MCF 10A (cell line): ENCODE data around the gene RPRD2. TPM values are rescaled to one million over a fixed set of nuclear protein-coding genes. Genes with fewer than 3 reads are reported as not detected.

Experiments used
- BruUV-seq: library from RNA; stranded (reverse); fragments of 400-500 nt; replicated peaks from 2 replicates; lab custom pipeline; 2021; lab: Mats Ljungman, UMichigan
- CTCF ChIA-PET: fragments of 300-600 bp; sonication (Branson Sonifier 250); formaldehyde crosslinking; extraction: SDS; loops from one replicate; lab custom pipeline; 2021; ENCODE audit warnings: antibody characterized with exemption, inconsistent platforms; lab: Yijun Ruan, JAX
- POLR2A ChIA-PET: fragments of 300-600, 350-650 bp; sonication (Branson Sonifier 250); formaldehyde crosslinking; extraction: SDS; loops from one replicate; lab custom pipeline; 2020; ENCODE audit warnings: antibody characterized with exemption, inconsistent platforms; lab: Yijun Ruan, JAX
- DNase-seq: peaks from one replicate; pipeline ENCODE4 v3.0.0-alpha.2; 2018; ENCODE audit not compliant: unreplicated experiment
- H3K27ac Mint-ChIP-seq: one replicate; pipeline ENCODE4 v1.8.0; 2022; ENCODE audit warnings: mild to moderate bottlenecking, low read depth, mixed read lengths; ENCODE audit not compliant: unreplicated experiment
- H3K27me3 Mint-ChIP-seq: one replicate; pipeline ENCODE4 v1.8.0; 2022; ENCODE audit warnings: mixed read lengths; ENCODE audit not compliant: insufficient read depth, unreplicated experiment
- H3K36me3 Mint-ChIP-seq: one replicate; pipeline ENCODE4 v1.8.0; 2022; ENCODE audit warnings: mild to moderate bottlenecking, moderate library complexity, mixed read lengths; ENCODE audit not compliant: insufficient read depth, unreplicated experiment
- H3K4me1 Mint-ChIP-seq: one replicate; pipeline ENCODE4 v1.8.0; 2022; ENCODE audit warnings: mixed read lengths; ENCODE audit not compliant: insufficient read depth, unreplicated experiment
- H3K4me3 Mint-ChIP-seq: one replicate; pipeline ENCODE4 v1.8.0; 2022; ENCODE audit warnings: mild to moderate bottlenecking, moderate library complexity, mixed read lengths; ENCODE audit not compliant: unreplicated experiment
- H3K9me3 Mint-ChIP-seq: one replicate; pipeline ENCODE4 v1.8.0; 2022; ENCODE audit warnings: mixed read lengths; ENCODE audit not compliant: unreplicated experiment
- CTCF ChIP-seq: fragments of 200-600 bp; IDR thresholded peaks from one replicate; pipeline ENCODE4 v1.8.0; 2022; ENCODE audit warnings: antibody characterized with exemption, mild to moderate bottlenecking; ENCODE audit not compliant: unreplicated experiment
- intact Hi-C: fragments of 100-400 bp; cut with micrococcal nuclease; formaldehyde crosslinking; loops from 2 replicates; pipeline ENCODE4 v1.14.1; 2022
- total RNA-seq: library from RNA; stranded (reverse); gene quantifications from 2 replicates; pipeline ENCODE4 v1.2.3, GENCODE V29; 2022

Gene RPRD2
- total RNA-seq, 1 experiment from 2014 or later: 35.2 TPM

- intact Hi-C loops: no loop called here
- no peaks in the 10 kb centered on the region for H3K27me3 Mint-ChIP-seq
- DNase-seq: no peak
- no peak overlapping the region for H3K27ac Mint-ChIP-seq
- POLR2A ChIA-PET: no interaction called here
- no peak for TF ChIP-seq CTCF
- H3K4me1 Mint-ChIP-seq: peaks cover 6% of the 10 kb centered on the region
- no peak overlapping the region for H3K4me3 Mint-ChIP-seq
- CTCF ChIA-PET: no interaction called here
- H3K36me3 Mint-ChIP-seq: peaks cover 7% of the 10 kb centered on the region
- BruUV-seq: no TSS peak
- peaks cover 13% of the 10 kb centered on the region for H3K9me3 Mint-ChIP-seq
Measured at GRCh38 chr1:150397392-150398032, 33.6 kb downstream of the RPRD2 start.

GRCh38 chr1:150404465-150404864 is 40.5 kb downstream of the RPRD2 start:
- Mint-ChIP-seq H3K4me1 (peaks cover 22% of the 10 kb centered on the region), H3K36me3 (no peaks in the 10 kb centered on the region), H3K27me3 (no peaks in the 10 kb centered on the region), H3K9me3 (peaks cover 6% of the 10 kb centered on the region), H3K27ac (no peak overlapping the region), H3K4me3 (no peak overlapping the region)
- CTCF ChIA-PET: interaction anchor here (0.5 to 1.0 kb wide), 2 partner anchors 75 to 416 kb away, joined by 3 to 4 read pairs; no protein-coding TSS in a partner anchor
- DNase-seq: no peak
- intact Hi-C loops: no loop called here
- POLR2A ChIA-PET: interaction anchor here (0.7 to 1.7 kb wide), 3 partner anchors 10 to 92 kb away, joined by 3 to 5 read pairs (median 4); no protein-coding TSS in a partner anchor
- no TSS peak for BruUV-seq
- TF ChIP-seq CTCF: no peak

GRCh38 chr1:150405660-150406059 is 41.7 kb downstream of the RPRD2 start:
- ChIA-PET POLR2A (interaction anchor here (1.0 kb wide), 1 partner anchor 11 kb away, joined by 3 read pairs; no protein-coding TSS in a partner anchor), CTCF (no interaction called here)
- BruUV-seq: no TSS peak
- Mint-ChIP-seq H3K27me3 (no peaks in the 10 kb centered on the region), H3K36me3 (no peaks in the 10 kb centered on the region), H3K4me1 (peaks cover 34% of the 10 kb centered on the region), H3K9me3 (no peaks in the 10 kb centered on the region), H3K4me3 (no peak overlapping the region), H3K27ac (no peak overlapping the region)
- intact Hi-C loops: no loop called here
- no peak for TF ChIP-seq CTCF
- no peak for DNase-seq

GRCh38 chr1:150406483-150406882 is 42.5 kb downstream of the RPRD2 start:
- ChIA-PET POLR2A (interaction anchor here (1.0 to 1.1 kb wide), 2 partner anchors 10 to 171 kb away, joined by 3 read pairs; no protein-coding TSS in a partner anchor), CTCF (interaction anchor here (0.7 kb wide), 2 partner anchors 35 to 260 kb away, joined by 3 read pairs; no protein-coding TSS in a partner anchor)
- Mint-ChIP-seq H3K4me1 (peaks cover 37% of the 10 kb centered on the region), H3K27ac (no peak overlapping the region), H3K36me3 (no peaks in the 10 kb centered on the region), H3K9me3 (no peaks in the 10 kb centered on the region), H3K27me3 (no peaks in the 10 kb centered on the region), H3K4me3 (no peak overlapping the region)
- TF ChIP-seq CTCF: no peak
- intact Hi-C loops: no loop called here
- BruUV-seq: no TSS peak
- no peak for DNase-seq
